HG03460 (cell line): Measurements from ENCODE around the gene MS4A6A.
"Not testable (repeated sequence)": the region's sequence is repeated elsewhere in the genome, so short reads cannot be mapped to it uniquely, and the experiment has no call there.

ENCODE experiments used
- ATAC-seq: cut with Tn5 transposase; IDR thresholded peaks from one replicate; pipeline ENCODE4 v1.9.1; 2021; ENCODE audit not compliant: unreplicated experiment

MS4A6A gene

GRCh38 chr11:60182541-60183330 lies at the start of gene MS4A6A:
TSS of gene MS4A6A (minus strand) at chr11:60183083. CDS start at chr11:60181727, 1,356 bp downstream.
- no peak for ATAC-seq

- no peak for ATAC-seq
These were observed 47.8 kb upstream of the MS4A6A start for GRCh38 chr11:60230681-60231080.

- ATAC-seq, result no peak
These were observed 39.3 kb upstream of the MS4A6A start for GRCh38 chr11:60222141-60222540.

- no peak for ATAC-seq
These were observed 38.8 kb upstream of the MS4A6A start for GRCh38 chr11:60221692-60222091.

- no peak for ATAC-seq
These were observed 38.3 kb upstream of the MS4A6A start for GRCh38 chr11:60221181-60221580.

GRCh38 chr11:60214386-60214785 lies 31.5 kb upstream of the MS4A6A start:
- no peak for ATAC-seq

GRCh38 chr11:60211206-60211605 lies 28.3 kb upstream of the MS4A6A start:
- ATAC-seq, result no peak

GRCh38 chr11:60209977-60210376 lies 27.1 kb upstream of the MS4A6A start:
- no peak for ATAC-seq

- no peak for ATAC-seq
These were observed 26.1 kb upstream of the MS4A6A start for GRCh38 chr11:60208951-60209350.

- ATAC-seq, result no peak
These were observed 25.4 kb upstream of the MS4A6A start for GRCh38 chr11:60208146-60208895.

GRCh38 chr11:60206616-60207015 lies 23.7 kb upstream of the MS4A6A start:
- no peak for ATAC-seq

- no peak for ATAC-seq
These were observed 22.0 kb upstream of the MS4A6A start for GRCh38 chr11:60204922-60205321.

GRCh38 chr11:60201334-60201733 lies 18.5 kb upstream of the MS4A6A start:
- ATAC-seq, result not testable (repeated sequence)

GRCh38 chr11:60197442-60197841 lies 14.6 kb upstream of the MS4A6A start:
- ATAC-seq, result no peak

- ATAC-seq, result no peak
These were observed 13.1 kb upstream of the MS4A6A start for GRCh38 chr11:60195923-60196368.

GRCh38 chr11:60194511-60194910 lies 11.6 kb upstream of the MS4A6A start:
- no peak for ATAC-seq

- peak; percentile 82 for ATAC-seq
These were observed 11.0 kb upstream of the MS4A6A start for GRCh38 chr11:60193687-60194433.

- not testable (repeated sequence) for ATAC-seq
These were observed 9.7 kb upstream of the MS4A6A start for GRCh38 chr11:60192564-60192963.

GRCh38 chr11:60188481-60188880 lies 5.6 kb upstream of the MS4A6A start:
- ATAC-seq, result not testable (repeated sequence)

GRCh38 chr11:60186128-60186527 lies 3.2 kb upstream of the MS4A6A start:
- not testable (repeated sequence) for ATAC-seq

- not testable (repeated sequence) for ATAC-seq
These were observed 2.6 kb upstream of the MS4A6A start for GRCh38 chr11:60185512-60185827.
